HG03159 (cell line): ENCODE measurements around the gene RTEL1.
"Not testable (repeated sequence)": the region's sequence is repeated elsewhere in the genome, so short reads cannot be mapped to it uniquely, and the experiment has no call there.

Source experiments
- ATAC-seq: cut with Tn5 transposase; IDR thresholded peaks from one replicate; pipeline ENCODE4 v1.9.1; 2021; ENCODE audit warnings: mild to moderate bottlenecking, moderate library complexity; ENCODE audit not compliant: unreplicated experiment

RTEL1 gene

DNA sequence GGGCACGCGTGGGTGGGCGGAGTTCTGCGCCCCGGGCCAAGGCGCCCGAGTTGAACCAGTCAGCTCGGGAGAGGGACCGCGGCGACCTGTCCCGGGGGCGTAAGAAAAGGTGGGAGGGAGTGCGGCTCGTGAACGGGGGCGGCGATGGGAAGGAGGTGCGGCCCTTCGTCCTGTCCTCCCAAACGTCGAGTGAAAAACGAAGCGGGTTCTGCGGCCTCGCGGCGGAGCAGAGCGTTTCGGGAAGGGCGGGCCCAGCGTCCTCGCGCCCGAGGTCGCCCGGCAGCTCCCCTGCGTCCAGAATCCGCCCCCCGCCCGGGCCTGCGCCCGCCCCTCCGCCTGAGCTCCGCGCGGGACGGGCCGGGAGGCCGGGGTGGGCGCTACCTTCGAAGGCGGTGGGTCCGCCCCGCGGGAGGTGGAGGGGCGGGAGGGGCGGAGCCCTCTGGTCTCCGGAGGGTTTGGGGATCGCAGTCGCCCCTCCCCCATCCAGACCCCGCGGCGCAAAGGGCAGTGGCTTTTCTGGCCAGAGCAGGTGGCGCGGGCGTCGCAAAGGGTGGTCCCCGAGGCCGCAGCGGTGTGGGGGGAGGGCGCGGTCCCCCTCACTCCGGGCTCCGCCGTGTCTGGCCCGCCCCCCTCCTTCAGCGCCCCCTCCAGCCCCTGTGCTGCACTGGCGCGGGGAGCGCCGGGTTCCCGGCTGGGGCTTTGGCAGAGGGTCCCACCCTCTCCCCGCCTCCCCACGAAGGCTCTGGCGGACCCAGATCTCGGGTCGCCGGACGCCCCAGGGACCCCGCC, 5.7 kb upstream of the RTEL1 start:
- no peak for ATAC-seq

DNA sequence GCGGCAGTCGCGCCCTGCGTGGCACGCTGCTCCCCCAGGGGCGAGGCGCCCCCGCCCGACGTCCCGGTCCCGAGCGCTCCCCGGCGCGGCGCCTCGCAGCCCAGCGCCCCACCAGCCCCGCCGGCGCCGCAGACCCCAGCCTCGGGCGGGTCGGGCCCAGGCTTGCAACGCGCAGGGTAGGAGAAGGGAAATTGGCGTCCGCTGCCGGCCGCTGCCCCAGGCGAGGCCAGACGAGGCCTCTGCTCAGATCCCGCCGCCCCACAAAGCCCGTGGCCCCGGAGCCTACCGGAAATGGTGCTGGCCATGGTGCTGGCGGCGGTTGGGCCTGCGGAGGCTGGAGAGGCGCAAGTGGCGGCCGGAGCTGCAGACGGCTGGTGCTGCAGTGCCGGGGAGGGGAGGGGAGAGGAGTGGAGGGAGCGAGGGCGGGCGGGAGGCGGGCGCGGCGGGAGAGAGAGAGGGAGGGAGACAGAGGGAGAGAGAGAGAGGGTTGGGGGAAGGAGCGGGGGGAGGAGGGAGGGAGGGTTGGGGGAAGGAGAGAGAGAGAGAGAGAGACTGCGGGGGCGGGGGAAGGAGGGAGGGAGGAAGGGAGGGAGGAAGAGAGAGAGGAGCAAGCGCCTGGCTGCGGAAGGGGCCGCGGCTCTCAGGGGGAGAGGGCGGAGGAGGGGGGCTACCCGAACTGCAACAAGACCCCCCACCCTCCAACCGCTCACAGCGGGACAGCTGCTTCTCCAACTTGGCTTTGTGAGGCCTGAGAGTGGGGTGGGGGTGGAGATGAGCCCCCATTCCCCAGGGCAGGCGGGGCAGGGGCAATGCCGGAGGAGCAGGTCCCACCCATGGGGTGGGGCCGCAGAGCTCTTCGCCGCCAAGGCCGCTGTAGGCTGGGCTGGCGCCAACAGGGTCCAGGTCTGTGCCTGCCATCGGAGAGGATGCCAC, 4.8 kb upstream of the RTEL1 start, which contains the start of gene STMN3:
Gene STMN3, minus strand, starts transcription at position 384 of the 933 bp plus-strand sequence. Its CDS starts 79 bp downstream, at position 305.
- no peak for ATAC-seq

DNA sequence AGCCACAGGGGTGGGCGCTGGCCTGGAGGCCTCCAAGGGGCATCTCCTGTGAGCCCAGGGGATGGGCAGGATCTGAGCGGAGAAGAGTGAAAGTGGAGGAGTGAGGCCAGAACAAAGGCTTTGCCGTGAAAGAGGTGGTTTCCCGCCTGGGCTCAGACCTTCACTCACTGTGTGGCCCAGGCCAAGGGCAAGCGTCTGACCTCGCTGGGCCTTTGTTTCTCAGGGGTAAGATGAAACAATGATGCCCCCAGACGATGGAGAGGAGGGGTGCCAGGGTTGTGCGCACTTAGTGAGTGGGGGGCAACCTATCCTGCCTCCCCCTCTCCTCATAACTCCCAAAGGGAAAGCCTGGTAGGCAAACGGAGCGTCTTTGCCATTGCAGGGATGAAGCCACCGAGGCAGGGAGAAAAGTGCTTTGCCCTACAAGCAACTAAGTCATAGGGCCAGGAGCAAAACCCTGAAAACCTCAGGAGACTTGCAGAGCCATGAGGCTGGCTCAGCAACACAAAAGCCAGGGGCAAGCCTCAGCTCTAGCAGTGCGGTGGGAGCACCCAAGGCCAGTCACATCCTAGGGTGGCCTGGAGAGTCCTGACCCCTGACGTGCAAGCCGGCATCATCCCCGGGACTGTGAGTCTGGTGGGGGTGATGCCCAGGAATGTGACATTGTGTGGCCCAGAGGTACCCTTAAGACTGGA, 4.0 kb upstream of the RTEL1 start:
- ATAC-seq: no peak

DNA sequence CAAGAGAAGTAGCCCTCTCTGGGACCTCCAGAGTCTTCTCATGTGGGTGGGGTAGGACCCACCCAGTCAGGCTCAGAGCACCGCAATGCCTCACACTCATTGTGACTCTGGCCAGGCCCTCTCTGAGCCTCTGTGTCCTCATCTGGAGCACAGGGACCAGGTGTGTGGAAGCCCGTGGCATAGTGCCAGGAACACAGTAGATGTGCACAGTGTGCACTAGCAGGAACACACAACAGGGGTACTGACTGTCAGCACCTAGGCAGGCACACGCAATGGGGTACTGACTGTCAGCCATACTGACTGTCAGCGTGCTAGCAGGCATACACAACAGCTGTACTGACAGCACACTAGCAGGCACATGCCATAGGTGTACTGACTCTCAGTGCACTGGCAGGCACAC, 2.9 kb upstream of the RTEL1 start:
- ATAC-seq: no peak

DNA sequence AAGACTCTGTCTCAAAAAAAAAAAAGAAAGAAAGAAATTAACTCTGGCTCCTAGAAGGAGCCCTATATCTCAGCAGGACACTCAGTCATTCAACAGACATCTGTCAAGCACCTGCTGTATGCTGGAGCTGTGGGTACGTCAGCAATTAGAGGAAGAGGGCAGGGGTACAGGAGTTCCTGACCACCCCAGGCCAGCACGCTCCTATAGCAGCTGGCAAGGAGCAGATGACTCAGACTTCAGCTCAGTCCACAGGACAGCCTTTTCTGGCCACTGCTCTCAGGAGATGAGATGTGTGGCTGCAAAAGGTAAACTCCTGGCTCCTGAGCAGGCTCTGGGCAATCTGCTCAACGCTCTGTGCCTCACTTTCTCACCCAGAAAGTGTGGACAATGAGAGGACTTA, 1.7 kb upstream of the RTEL1 start:
- ATAC-seq: no peak

DNA sequence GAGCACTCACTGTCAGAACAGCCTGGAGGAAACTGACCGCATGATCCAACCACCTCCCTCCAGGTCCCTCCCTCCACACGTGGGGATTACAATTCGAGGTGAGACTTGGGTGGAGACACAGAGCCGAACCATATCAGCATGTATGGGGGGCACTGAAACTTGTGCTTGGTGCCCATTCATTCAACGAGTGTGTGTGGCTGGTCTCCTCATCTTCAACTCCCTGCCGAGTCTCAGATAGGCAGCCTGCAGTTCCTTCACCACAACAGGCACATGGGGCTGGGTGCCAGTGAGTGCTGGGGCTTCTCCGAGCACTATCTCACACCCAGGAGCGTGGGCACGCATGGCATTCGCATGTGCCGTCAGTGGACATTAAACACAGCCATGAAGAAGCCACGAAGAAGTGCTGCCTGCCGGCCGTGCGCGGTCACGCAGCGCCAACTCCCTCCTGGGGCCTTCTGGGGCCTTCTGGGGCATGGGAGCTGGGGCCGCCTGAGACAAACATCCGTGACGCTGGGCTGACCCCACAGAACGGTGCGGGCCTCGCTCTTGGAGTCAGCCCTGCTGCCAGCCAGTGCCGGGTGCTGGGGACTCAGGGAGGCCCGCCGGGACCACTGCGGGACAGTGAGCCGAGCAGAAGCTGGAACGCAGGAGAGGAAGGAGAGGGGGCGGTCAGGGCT, 714 bp upstream of the RTEL1 start:
- ATAC-seq: no peak

DNA sequence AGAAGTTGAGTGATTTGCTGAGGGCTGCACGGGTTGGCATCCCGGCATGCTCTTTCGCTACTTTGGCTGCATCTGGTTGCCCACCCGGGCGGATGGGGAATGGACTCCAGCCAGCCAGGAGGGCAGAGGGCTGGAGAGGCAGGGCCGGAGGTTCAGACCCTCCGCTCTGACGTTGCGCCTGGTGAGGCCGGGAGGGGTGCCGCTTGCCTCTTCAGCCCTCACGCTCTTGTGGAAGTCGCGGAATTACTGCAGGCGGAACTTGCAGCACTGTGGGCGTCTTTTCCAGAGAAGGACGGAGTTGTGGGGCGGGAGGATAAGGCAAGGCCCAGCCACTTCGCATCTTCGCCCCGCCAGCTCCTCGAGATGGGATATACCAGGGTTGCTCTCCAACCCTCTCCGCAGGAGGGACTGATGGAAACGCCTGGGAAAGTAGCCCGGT, 656 bp downstream of the RTEL1 start:
- ATAC-seq: peak; percentile 26

DNA sequence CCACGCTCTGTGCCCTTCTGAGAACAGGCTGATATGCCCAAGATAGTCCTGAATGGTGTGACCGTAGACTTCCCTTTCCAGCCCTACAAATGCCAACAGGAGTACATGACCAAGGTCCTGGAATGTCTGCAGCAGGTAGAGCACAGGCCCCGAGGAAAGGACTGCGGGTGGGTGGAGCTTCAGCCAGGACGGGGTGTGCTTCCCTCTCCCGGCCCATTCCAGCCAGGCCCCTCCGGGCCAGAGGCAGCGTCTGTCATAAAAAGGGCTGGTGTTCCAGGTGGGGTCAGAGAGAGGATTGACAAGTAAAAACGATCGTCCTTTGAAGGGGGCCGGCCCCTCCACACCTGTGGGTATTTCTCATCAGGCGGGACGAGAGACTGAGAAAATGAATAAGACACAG, 1.3 kb downstream of the RTEL1 start:
- no peak for ATAC-seq

DNA sequence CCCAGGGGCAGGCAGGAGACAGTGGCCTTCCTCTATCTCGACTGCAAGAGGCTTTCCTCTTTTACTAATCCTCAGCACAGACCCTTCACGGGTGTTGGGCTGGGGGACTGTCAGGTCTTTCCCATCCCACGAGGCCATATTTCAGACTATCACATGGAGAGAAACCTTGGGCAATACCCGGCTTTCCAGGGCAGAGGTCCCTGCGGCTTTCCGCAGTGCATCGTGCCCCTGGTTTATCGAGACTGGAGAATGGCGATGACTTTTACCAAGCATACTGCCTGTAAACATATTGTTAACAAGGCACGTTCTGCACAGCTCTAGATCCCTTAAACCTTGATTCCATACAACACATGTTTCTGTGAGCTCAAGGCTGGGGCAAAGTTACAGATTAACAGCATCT, 2.1 kb downstream of the RTEL1 start:
- not testable (repeated sequence) for ATAC-seq

DNA sequence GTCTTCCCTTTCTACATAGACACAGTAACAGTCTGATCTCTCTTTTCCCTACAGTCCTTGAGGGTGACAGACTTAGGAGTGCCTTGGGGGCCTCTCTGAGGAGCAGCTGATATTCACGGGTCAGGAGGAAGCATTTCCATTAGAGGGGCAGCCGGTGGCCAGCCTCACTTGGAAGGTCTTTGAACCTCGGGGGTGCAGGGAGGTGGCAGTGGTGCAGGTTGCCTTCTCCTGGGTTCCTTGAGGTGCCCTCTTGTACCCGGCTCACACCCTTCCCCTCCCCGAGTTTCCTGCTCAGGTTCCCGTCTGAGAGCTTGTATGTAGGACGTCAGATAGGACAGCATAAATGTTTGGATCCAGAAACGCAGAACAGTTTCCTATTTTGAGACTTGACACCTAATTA, 2.5 kb downstream of the RTEL1 start:
- ATAC-seq: no peak

DNA sequence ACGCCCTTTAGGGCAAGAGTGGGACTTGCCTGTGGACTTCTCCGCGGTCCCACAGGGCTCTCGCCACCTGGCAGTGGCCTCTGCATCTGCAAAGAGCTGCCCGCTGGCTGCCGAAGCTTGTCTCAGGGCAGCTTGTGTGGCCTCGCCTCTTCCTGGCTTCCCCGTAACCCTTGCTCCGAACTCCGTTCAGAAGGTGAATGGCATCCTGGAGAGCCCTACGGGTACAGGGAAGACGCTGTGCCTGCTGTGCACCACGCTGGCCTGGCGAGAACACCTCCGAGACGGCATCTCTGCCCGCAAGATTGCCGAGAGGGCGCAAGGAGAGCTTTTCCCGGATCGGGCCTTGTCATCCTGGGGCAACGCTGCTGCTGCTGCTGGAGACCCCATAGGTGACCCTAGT, 3.0 kb downstream of the RTEL1 start:
- no peak for ATAC-seq

DNA sequence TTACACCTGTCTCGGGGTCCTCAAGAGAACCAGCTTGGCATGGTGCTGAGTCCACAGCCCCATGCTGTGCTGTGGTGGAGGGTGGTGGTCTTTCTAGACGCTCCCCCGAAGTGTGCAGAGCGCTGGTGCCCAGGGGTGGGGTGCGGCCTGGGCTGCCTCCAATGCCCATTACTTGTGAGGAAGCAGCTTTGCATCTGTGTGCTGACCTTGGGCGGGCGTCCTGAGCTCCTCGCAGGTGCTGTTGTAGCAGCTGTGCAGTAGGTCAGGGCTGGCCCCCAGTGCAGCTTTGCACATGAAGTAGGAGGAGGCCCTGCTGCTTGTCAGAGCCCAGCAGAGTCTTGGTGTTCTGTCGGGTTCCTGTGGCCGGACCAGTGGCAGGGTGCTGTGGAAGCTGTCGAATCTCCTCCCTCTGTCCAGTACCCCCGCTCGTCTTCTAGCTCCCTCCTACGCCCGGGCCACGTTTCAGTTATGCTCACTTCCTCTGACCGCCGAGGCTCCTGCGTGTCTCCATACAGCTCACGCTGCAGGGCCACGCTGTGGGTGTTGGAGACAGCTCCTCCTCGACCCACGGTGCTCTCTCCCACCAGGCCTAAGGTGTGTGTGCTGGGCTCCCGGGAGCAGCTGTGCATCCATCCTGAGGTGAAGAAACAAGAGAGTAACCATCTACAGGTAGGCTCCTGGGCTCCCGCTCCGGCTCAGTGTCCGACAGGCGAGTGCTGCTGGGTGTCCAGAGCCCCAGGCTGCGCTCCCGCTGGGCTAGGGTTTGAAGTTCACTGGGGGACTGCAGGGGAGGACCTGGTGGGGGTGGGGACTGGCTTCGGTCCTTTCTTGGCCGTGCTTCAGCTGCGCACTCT, 4.1 kb downstream of the RTEL1 start:
- ATAC-seq: no peak

DNA sequence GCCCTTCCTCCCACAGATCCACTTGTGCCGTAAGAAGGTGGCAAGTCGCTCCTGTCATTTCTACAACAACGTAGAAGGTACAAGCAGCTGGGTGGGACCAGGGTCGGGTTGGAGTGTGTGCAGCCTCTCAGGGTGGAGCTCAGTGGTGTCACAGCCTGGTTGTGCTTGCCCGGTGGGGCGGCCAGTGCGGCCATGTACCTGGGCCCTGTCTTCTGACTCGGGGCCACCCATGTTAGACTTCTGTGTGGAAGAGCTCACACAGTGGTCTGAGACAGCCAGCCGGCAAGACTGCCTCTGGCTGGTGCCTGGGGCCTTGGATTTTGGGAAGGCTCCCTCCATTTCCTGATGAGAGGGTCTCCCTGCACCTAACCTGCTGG, 4.7 kb downstream of the RTEL1 start:
- ATAC-seq: no peak

DNA sequence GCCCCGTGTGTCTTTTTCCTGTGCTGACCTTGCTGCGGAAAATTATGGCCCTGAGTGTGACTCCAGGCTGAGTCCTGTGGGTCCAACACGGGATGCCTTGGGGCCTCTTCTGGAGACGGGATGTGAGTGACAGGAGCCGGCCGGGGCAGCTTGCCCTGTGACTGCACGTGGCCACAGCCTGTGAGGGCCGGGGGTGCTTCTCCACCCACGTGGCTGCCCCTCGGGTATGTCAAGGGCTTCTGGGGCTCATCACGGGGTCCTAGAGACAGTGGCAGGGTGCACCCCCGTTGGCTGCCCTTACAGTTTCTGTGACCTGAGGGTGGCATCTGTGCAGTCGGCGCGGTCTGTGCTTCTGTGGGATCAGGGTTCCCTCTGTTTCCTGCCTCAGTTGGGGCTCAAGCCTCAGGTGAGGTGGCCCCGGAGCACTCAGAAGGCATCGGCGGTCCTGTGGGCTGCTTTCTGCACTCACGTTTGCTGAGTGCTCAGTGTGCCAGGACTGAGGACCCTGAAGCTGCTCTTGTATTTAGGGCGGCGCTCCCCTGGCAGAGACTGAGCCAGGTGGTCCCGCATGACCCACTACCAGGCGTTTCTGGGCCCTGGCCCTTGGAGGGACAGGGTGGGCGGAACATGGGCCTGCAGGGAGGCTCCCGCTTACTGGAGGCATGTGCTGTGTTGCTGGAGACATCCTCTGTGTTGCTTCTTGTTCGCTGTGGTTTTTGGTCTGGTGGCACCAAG, 5.4 kb downstream of the RTEL1 start:
- ATAC-seq: no peak

DNA sequence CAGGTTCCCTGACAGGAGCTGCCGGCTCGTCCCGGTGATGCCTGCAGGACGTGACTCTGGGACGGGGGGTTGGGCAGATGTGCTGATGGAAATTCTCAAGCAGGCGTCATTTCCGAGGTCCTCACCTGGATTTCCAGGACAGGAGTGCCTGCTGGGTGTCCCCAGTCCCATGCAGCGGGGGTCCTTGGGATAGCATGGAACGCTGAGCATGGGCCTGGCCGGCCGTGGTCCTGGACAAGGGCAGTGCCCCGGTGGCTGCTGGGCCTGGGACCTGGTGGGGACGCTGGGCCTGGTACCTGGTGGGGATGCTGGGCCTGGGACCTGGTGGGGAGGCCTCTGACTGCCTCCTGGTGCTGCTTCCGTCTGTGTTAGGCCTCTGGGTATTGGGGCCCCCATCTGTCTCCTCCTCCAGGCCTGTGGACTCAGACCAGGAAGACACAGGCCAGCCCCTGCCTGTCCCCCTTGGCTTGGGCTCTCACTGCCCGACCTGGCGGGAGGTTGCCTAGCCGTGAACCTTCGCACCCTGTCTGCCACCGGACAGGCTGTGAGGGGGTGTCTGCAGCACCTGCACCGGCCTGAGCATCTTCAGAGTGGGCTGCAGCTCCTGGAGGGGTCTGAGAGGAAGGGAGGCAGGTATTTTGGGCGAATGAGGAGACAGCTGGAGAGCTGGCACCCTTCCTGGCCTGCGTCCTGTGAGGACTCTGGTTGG, 6.2 kb downstream of the RTEL1 start:
- ATAC-seq: no peak

DNA sequence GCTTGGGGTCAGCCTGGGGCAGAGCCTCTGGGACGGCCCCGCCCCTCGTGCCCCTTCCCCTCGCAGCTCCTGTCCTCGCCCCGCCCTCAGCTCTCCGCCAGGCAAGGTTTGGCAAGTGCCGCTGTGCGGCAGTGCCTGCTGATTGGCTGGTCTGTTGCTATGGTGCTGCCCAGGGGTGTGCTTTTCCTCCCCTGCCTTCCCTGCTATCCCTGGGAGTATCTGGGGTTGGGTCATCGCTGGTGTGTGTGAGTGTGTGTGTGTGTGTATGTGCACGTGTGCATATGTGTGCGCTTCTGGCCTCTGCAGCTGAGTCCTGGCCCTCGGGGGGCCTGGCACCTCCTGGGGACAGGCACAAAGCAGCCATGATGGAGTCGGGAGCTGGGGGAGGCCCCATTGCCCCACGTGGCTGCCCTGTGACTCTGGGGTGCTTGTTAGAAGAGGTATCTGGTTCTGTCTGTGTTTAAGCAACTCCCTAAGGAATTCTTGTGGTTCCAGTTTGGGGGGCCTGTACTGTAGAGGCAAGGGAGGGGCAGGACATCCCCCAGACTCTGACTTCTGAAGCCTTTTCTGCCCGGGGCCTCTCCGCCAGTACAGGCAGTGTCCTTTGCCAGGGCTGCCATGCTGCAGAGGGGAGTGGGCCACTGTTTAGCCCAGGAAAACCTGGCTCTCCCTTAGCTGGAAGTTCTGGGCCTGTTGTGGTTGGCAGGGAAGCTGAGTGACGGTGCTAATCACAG, 6.9 kb downstream of the RTEL1 start:
- no peak for ATAC-seq

DNA sequence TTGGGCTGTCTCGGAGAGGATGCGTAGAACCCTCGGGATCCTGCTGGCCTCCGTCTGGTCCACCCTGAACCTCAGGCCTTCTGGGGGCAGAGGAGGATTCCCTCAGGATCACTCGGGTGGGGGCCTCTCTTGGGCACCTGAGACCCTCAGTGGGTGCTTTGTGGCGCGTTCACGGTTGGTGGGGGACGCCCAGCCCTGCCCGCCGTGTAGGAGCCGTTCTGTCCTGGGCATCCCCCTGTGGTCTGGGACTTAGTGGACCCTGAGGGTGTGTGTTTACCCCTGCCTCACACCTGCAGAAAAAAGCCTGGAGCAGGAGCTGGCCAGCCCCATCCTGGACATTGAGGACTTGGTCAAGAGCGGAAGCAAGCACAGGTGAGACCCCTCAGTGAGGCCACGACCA, 7.6 kb downstream of the RTEL1 start:
- ATAC-seq: no peak

DNA sequence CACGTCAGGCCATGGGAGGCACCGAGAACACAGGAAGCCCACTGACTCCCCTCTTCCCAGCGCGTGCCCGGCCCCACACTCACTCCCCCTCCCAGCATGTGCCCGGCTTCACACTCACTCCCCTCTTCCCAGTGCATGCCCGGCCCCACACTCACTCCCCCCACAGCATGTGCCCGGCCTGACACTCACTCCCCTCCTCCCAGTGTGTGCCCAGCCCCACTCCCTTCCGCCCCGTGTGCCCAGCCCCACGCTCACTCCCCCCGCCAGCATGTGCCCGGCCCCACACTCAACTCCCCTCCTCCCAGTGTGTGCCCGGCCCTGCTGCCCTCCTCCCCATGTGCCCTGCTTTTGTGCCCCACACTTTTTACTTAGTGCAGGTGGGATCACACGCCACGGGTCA, 9.7 kb downstream of the RTEL1 start:
- no peak for ATAC-seq
